Stimulated activated CD4-positive, alpha-beta T cell treated with anti-CD3 and anti-CD28 coated beads, TNF-alpha, amount 100 ng/mL, for 4 hours (primary cell): ENCODE data around the gene CYP1A1.

Source experiments
- DNase-seq, 3 experiments: peaks; one replicate each; pipeline ENCODE4 v3.0.0-alpha.2; 2020; ENCODE audit warnings: low read depth in 3 of 3

Gene CYP1A1

DNA sequence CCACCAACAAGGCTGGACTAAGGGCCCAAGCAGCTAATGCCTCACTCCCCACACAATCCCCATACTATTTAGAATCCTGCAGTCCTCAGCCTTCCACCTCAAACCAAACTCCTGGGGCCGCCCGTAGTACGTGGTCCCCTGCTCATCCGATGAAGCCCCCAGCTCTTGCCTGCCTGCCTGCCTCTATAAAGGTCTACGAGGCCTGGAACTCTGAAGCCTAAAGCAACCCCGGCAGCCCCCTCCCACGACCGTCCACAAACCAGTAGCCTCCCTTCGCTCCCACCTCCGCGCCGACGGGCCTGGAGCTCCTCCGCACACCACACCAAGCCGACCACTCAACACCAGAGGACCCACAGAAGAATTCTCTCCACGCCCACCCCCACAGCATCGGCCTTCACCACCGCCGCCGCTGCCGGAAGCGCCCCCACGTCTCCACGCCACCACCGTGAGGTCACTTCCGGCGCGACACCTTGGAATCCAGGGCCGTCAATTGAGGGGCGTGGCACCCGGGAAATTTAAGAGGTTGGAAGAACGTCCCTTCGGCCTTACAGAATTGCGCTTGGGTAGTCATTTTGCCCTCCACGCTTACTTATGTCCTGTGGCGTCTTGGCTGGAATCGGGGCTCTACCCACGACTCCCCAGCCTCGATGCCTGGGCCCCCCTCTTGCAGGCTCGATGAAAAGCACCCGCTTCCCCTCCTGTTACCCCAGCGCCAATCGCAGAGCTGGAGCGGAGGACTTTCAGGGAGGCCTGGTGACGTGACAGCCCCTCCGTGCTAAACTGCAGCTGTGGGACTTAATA, 29.5 kb downstream of the CYP1A1 start, which contains the start of gene EDC3:
EDC3 (minus strand) TSS at position 428 of the 801 bp plus-strand sequence. CDS start 20,900 bp downstream, outside the sequence.
- peak; percentile 65 to 75 (median 75) for DNase-seq

DNA sequence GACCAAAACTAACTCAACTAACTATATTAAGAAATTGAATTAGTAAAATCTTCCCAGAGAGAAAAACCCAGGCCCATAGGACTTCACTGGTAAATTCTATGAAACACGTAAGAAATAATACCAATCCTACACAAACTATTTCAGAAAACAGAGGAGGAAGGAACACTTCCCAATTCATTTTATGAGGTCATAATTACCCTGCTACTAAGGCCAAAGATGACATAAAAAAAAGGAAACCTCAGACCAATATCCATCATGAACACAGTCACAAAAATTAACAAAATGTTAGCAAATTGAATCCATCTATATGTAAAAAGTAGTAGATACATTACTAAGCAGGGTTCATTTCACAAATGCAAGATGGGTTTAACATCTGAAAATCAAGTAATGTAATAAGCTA, 33.0 kb downstream of the CYP1A1 start:
- DNase-seq, result no peak

DNA sequence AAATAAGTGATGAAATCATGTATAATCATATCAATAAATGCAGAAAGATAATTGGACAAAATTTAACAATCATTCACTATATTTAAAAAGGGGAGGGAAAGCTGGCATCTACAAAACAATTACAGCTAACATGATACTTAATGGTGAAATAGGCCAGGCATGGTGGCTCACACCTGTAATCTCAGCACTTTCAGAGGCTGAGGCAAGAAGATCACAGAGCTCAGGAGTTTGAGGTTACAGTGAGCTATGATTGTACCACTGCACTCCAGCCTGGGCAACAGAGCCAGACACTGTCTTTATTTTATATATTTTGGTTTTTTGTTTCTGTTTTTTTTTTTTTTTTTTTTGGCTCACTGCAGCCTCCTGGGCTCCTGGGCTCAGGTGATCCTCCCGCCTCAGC, 41.6 kb downstream of the CYP1A1 start:
- DNase-seq, result no peak

DNA sequence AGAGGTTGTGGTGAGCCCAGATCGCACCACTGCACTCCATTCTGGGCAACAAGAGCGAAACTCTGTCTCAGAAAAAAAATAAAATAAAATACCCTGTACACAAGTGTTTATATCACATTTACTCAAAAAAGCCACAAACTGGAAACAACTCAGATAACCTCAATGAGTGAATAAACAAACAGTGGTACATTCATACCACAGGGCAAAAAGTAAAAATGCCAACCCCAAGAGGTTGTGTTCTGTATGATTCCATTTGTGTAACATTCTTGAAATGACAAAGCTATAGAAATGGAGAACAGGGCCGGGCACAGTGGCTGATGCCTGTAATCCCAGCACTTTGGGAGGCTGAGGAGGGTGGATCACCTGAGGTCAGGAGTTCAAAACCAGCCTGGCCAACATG, 42.4 kb downstream of the CYP1A1 start:
- DNase-seq, result no peak

DNA sequence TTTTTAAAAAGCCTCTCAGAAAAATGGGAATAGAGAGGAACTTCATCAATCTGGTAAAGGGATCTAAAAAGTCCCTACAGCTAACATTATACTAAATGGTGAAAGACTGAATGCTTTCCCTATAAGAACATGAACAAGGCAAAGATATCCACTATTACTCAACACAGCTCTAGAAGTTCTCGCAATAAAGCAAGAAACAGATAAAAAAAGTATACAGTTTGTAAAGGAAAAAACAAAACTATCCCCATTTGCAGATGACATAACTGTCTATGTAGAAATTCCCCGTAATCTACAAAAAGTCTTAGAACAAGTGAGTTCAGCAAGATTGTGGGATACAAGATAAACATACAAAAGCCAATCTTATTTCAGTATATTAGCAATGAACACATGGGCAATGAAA, 44.9 kb downstream of the CYP1A1 start:
- DNase-seq, result no peak

DNA sequence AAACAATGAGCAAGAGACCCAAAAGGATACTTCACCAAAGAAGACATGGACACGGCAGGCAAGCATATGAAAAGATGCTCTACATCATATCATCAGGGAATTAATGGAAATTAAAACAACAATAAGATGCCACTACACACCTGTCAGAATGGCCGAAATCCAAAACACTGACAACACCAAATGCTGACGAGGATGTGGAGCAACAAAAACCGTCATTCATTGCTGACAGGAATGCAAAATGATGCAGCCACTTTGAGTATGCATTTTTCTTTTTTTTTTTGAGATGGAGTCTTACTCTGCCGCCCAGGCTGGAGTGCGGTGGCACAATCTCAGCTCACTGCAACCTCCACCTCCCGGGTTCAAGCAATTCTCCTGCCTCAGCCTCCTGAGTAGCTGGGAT, 48.5 kb downstream of the CYP1A1 start:
- DNase-seq, result no peak

DNA sequence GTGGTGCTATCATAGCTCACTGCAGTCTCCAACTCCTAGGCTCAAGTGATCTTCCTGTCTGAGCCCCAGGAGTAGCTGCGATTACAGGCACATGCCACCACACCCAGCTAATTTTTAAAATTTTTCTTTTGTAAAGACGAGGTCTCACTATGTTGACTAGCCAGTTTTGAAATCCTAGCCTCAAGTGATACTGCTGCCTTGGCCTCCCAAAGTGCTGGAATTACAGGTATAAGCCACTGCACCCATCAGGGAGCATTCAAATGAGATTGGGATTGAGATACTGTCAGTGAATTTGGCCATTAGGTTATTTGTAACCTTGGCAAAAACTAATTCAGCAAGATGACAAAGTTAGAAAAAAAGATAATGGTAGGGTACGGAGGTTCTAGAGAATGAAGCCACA, 51.2 kb downstream of the CYP1A1 start:
- DNase-seq, result no peak

DNA sequence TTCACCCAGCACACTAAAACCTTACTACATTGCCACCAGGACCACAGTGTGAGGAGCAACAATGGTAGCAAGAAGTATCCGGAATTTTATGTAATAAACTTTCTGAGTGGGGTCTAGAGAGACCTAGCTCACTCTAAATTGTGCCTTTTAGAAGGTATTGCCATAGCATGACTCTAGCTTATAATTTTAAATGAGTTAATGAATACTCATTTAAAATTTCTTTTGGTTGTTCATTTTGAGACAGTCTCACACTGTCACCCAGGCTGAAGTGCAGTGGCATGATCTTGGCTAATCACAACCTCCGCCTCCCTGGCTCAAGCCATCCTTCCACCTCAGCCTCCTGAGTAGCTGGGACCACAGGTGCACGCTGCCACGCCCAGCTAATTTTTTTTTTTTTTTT, 55.7 kb downstream of the CYP1A1 start:
- no peak for DNase-seq
